GM21528 (cell line): Measurements from ENCODE around the gene IFNK.

Experiments
- ATAC-seq: cut with Tn5 transposase; IDR thresholded peaks from one replicate; pipeline ENCODE4 v1.9.1; 2021; ENCODE audit warnings: mild to moderate bottlenecking, moderate library complexity; ENCODE audit not compliant: unreplicated experiment, low FRiP score

IFNK gene

DNA sequence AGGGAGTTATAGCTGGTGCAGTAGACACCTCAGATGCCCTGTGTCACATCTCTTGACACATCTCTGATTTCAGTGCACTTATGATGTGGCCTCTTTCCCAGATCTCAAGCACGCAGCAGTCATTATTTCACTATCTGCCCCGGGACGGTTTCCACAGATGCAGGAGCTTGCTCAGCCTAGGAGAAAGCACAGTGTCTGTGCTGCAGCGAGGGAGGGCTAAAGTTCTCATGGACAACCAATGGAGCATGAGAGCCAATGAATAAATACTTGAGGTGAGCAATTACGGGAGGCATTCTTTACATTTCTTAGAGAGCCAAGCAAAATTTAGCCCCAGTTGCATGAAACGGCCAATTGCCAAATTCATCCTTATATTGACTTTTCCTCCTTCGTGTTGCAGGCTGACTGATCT, 12.9 kb downstream of the IFNK start:
- ATAC-seq, result no peak

DNA sequence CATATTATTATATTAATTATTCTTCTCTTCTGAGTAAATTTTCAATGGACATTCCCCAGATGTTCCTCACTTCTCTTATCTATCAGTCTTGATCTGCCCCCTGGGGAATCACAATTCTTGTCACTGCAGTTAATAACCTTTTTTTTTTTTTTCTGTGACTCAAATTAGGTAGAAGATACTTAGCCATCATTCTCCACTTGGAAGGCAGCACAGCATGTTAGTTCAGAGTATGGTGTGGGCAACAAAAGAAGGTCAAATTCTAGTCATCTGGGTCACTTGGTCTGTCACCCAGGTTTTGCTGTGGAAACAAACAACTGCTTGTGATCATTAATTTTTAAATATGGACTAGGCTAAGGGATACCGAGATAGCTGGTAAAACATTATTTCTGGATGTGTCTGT, 13.7 kb downstream of the IFNK start:
- no peak for ATAC-seq

DNA sequence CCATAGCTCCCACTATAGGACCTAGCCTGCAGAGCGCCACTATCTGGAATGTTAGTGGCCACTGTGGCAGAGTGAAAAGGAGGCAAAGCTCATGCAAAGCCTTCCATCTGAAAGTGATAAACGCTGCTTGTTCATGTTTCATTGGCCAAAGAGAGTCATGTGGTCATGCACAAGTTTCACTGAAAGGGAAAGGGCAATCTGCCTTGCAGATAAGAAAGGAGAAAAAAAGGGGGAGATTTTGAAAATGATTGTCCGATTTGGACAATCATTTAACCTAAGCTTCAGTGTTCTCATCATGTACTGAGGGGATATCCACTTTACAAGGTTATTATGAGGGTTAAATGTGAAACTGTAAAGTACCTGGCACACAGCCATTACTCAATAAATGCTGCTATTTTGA, 14.6 kb downstream of the IFNK start:
- no peak for ATAC-seq

DNA sequence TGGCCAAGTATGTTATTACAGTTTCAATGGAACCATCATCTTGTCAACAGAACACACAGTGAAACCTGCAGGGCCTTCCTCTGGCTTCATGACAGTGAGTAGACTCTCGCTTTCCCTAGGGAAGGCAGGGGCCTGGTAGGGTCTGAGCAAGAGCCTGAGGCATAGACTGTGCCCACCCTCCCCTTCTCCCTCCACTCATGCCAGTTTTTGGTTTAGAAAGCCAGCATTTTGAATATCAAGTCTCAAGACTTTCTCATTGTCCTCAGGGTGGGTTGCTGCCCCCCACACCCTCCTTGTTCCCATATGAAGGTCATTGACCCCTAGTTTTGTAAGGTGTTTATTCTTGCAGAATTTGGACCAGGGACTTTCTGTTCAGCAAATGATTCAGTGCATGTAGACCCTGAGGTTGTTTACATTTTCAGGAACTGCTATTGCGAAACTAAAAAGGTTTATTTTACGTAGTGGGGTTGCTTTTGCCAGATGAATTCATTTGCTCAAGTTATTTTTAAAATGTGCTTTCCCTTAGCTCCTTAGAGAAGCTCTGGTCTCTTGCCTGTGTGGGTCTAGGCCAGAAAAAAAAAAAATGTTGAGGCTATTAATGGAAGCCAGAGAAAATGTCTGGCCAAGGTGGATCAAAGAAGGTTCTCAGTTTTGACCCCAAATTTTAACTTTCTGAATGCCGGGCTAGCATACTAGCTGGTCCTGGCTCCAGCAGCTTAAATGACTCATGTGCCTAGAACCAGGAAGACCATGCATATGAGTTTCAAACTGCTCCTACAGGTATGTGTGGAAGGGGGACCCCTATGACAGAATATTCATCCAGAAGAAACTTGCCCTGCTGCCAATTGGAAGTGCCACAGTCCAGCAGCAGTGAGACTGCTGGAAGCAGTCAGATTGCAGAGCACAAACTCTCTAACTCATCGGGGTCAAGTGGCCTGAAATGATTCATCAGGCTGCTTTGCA, 15.7 kb downstream of the IFNK start:
- no peak for ATAC-seq

DNA sequence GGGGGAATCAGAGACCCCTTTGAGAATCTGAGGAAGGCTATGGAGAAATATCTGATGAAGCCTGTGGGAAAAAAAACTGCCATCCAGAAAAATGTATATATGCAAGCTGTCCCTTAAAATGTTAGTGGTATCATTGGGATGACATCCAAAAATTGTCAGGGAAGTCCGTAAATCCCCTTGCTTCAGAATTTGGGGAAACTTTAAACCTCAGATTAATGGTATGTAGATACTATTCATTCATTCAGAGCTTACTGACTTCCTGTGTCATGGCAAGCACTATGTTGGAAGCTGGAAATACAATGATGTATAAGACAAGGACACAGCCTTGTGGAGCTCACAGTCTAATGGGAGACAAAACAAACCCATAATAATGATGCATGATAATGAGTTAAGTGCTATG, 16.4 kb downstream of the IFNK start:
- ATAC-seq, result no peak

DNA sequence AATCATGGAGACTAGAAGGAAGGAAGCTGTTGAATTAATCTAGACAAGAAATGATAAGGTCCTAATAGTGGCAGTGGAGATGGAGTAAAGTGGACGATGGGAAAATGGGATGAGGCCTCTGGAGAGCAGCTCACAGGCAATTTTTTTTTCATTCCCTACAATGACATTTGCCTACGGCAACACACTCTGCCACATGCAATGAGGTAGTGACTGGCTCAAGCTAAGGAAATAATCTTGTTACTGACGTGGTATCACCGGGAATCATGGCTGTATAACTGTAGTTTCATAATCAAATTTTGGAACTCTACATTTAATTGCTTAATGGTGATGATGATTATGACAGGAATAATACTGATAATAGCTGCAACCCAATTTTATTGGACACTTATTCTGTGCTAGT, 17.6 kb downstream of the IFNK start:
- no peak for ATAC-seq

DNA sequence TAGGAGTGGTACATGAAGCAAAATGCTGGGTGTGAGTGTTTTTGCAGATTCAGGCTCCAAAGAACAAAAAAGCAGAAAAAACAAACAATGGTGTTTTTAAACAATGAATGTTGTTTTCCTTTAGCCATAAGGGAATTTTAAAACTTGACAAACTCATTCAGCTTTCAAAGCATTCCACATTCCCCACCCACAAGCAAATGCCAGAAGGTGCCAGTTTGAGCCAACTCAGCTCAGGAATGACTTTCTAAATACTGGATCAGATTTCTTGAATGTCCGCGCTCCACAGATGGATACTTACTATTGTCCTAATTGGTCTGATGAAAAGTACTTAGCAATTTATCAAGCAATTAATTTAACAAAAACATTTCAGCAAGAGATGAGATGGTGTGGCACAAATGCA, 18.4 kb downstream of the IFNK start:
- ATAC-seq, result no peak

DNA sequence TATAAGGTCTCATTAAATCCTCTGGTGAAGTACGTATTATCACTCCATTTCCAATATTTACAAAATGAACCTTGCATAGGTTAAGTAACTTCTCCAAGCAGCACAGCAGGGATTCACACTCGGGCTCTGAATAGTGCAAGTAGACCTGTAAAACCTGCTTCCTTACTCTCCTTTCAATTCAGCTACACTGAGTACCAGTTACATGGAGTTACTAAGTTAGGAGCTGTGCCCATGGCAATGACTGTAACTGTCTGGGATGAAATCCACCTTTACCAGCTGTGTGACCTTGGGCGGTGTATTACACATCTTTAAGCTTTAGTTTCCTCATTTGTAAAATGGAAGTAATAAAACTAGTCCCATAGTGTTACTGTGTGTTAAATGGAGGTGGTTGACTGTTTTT, 21.4 kb downstream of the IFNK start:
- ATAC-seq, result no peak

DNA sequence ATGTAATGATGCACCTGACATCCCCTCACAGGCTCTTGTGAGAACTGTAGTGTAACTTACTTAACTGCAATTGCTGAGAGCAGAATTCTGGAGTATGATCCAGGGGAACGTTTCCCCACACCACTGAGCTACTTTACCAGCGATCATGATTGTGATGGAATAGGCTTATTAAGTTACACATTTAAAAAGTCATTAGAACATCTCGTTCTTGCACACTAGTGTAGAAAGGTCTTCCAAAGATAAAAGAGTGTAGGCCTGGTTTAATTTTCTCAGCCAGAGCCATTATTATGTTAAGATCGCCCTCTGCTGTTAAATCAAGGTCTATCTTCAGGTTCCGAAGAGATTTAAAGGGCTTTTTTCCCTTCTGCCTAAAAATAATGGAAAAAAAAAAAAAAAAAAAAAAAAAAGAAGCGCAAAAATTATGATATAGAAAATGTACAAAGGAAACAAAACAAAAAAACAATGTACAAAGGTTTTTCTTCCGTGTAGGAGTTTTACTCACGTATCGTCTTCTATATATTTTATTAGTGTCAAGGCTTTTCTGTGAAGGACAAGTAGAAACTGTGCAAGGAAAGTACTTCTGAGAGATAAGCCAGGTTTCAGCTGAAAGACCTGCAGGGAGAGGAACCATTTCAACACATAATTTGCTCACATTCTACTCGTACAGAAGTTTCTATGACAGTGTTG, 24.1 kb downstream of the IFNK start:
- ATAC-seq, result no peak

DNA sequence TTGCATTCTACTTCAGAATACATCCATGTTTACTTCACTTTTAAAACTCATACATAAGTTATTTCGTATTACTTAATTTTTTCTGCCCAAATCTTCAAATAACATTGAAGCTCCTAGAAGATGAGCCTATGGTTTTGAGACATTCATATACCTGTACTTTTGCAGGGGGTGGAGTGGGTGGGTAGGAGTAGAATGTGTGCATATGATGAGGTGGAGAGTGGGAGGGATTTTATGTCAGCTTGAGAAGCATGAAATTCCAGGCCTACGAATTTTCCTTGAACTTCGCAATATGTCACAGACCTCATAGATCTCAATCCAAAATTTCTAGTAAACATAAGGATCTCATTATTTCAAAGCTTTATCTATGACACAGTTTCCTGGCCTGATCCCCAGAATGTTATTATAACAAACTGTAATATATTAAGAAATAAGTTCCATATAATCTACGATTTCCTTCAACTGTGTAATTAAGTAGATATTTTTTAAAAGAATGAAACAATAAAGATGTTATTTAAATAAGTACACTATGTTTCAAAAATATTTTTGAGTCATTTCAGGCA, 25.2 kb downstream of the IFNK start:
- ATAC-seq, result no peak

DNA sequence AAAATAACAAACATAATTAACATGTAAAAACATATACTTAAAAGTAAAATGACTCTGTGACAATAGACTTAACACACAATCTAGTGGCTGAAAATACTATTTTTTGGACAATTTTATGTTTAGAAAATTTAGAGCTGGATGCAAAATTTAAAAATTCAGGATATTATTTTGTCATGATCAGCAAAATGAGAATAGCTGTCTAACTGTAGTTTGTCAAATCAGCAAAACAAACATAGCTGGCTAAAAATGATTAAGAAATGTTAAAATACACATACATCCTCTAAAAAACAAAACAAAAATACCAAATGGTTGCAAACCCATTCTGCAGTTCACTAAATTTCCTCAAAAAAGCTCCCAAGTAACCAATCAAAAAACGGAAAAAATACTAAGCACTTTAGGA, 30.6 kb downstream of the IFNK start:
- no peak for ATAC-seq

DNA sequence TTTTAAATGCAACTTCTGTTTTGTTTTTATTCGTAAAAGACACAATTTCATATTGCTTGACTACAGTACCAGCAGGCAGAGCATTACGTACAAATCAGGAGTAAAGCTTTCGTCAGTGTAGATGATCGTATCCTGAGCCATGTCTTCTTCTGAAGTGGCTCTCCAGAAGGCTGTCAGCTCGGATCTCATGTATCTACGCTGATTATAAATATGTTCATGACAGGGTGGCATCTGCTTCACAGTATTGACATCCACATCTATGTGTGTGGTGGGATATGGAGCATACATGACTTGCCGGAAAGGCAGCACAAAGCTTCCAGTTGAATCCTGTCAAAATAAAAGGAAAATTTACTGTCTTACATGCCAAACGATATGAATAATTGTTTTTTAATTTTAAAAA, 32.4 kb downstream of the IFNK start:
- no peak for ATAC-seq

DNA sequence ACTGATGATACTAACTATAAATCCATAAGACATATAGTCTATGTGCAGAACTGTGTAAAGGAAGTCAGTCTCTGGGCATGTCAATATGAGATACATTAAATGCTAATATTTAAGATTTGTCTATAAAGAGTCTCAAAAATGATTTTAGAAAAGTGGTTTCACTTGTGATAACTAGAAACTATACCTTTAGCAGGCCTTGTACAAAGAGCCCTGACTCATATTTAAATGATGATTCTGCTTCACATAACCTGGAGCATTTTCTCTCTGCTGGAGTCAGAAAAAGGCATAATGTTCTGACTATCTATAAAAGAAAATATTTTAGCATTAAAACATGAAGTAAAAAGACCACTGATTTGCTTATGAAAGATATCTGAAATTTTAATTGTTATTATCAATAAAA, 34.2 kb downstream of the IFNK start:
- ATAC-seq, result no peak

DNA sequence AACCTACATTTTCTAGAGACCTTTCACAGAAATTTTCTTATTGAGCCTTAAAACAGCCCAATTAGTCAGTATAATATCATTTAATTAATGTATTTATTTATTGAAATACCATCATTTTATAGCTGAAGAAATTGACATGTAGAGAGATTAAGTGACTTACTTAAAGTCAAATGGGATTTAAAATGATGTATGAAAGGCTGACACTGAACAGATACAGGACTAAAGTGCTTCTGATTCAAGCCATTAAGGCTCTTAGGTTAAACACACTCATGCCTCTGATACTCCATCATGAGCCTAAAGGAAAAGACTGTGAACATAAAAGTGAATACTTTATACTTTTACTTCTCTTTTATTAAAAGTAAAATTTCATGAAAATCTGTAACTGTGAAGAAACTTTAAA, 36.4 kb downstream of the IFNK start:
- no peak for ATAC-seq

DNA sequence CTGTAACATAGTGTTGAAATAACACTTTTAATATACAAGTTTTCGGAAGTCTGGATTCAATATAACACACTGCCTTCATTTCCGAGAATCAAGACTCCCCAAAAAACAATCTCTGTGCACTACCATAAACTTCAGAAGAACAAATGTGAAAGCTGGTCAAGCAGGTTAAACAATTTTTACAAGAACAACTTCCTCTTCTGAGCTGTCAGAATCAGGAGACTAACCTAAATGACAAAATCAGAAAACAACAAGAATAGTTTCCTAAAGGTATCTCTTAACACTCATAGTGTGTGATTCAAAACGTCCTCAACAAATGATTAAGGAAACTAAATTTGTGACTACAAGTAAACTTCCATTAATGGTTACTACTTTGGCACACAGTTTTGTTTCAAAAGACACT, 37.6 kb downstream of the IFNK start:
- ATAC-seq, result no peak

DNA sequence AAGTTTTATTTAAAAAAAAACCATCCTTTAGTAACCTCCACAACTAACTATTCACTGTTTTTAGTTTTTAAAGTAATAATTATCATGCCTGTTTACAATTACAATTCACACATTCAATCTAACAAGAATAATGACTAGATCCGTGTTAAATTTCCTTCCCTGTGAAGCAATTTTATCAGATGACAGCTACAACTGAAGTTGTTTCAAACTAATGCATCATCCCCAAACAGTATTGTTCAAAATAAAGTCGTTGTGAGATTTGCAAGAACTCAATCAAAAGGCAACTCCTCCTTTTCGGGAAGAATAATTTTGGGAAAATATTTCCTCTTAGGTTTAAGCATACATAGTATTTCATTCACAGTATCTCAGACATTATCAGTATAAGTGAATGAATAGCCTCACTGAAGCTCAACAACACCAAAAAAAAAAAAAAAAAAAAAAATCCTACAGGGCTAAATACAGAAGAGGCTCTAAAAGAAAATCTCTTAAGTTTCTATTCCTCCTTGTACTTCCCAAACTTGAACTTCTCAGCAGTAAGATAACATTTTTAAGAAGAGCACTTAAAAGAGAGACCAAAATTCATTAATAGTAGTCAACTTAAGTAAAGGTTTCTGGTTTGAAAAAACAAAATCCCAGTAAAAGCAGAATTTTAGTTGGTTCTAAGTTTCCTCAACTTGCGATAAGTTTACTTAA, 39.8 kb downstream of the IFNK start:
- no peak for ATAC-seq

DNA sequence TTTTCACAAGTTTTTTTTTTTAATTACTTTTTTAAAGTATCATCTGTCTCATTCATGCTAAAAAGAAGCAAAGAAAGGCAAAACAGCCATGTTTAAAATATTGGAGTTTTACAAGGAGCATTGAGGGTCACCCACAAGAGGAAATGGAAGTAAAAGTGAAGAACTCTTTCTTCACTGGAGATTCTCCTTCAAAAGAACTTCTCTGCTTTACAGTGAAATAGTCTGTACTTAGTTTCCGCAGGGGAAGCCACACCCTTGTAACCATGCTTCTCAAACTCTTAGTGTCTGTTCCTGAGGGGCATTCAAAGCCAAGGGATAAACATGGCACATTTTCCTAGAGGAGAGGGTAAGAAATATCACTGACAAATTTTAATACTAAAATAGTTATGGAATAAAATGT, 40.6 kb downstream of the IFNK start:
- ATAC-seq, result peak; percentile 47

DNA sequence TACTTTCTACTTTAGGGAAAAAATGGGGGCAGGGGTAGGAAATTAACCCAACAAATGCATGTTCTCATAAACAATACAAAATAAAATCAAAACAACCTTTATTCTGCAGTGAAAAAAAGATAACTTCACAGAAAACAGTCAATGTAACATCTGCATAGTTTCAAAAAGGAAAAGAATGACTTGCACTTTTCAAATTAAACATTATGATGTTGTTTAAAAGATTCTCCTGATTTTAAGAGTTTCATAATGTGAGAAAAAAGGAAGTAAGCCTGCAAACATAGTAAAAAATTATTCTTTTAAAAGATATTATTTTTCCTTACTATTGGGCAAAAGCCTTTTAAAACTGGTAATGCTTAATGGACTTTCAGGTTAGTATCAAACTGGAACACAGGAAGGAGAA, 41.6 kb downstream of the IFNK start:
- no peak for ATAC-seq

DNA sequence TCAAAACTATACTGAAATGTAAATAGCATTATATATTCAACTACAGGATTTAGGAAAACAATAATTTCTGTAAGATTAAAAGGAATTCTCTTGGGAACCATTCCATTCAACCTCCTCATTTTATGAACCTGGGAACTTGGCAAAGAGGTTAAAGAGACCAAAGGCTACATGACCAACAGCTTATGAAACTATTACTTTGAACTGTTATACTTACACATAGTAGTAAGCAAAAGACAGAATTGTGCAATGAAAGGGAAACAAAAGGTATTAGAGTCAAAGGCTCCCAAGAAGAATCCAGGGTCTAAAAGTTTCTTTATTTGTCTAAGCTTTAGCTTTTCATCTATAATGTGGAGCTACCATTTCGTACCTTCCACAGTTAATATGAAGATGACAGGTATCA, 42.0 kb downstream of the IFNK start:
- no peak for ATAC-seq

DNA sequence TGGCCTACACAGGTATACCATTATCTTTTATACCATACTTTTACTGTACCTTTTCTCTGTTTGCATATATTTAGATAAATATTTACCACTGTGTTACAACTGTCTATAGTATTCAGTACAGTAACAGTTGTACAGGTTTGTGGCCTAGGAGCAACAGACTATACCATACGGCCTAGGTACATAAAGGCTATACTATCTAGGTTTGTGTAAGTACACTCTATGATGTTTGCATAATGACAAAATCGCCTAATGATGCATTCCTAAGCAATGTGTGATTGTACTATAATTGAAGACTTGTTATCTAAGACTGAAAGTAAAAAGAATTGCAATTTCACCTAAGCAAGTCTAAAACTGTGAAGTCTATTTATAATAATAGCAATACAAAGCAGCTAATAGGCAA, 45.3 kb downstream of the IFNK start:
- no peak for ATAC-seq

DNA sequence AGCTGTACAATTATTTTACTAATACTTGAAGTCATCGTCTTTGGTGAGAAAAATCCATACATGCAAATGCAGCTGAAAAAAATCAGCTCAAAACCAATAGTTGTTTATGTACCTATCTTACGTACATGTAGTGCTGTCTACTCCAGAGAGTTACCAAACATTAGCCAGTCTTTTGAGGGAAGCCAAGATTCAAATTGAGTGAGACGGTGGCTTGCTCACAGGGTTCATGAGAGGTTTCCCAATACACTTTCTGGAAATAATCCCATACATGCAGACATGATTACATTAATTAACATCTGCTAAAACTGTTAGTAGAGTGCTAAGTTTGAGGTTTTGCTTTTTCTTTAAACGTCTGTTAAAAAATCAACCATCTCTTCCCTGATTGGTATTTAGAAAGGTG, 46.9 kb downstream of the IFNK start:
- no peak for ATAC-seq
